A549 (cell line): ENCODE measurements around the gene TENT5C. TPM values are rescaled to one million over a fixed set of nuclear protein-coding genes. Genes with fewer than 3 reads are reported as not detected.

ENCODE experiments used
- ATAC-seq, 2 experiments: fragments of 200-7000 bp in 1 of 2; fragments of >200 bp in 1 of 2; cut with Nextera tagmentation in 1 of 2; cut with Tn5 transposase in 1 of 2; 3 replicates each; pipeline versions ENCODE4 v1.8.0 to v1.9.1; 2018 to 2020; ENCODE audit warnings: mild to moderate bottlenecking in 1 of 2, moderate library complexity in 1 of 2
- CTCF ChIA-PET: fragments of 300-600 bp; sonication (Branson Sonifier 250); formaldehyde crosslinking; extraction: SDS; loops from one replicate; lab custom pipeline; 2021; ENCODE audit warnings: antibody characterized with exemption, inconsistent platforms; lab: Yijun Ruan, JAX
- POLR2A ChIA-PET: fragments of 350-600 bp; formaldehyde crosslinking; extraction: SDS; loops from one replicate; lab custom pipeline; 2021; ENCODE audit warnings: antibody characterized with exemption, inconsistent platforms; lab: Yijun Ruan, JAX
- DNase-seq, 2 experiments: peaks; one replicate each; pipeline versions ENCODE4 v3.0.0 to v3.0.0-alpha.2; 2011 to 2016; ENCODE audit warnings: low read depth in 1 of 2, low spot score in 1 of 2
- FAIRE-seq: peaks from 2 replicates; lab custom pipeline; 2011; peaks lifted over from hg19 to GRCh38; lab: Jason Lieb, UNC
- H3K27ac ChIP-seq, 2 experiments: fragments of >200 bp; sonication (Bioruptor Twin); formaldehyde crosslinking; 3 replicates each; pipeline ENCODE4 v1.5.1; 2016 to 2017
- H3K4me1 ChIP-seq: fragments of >200 bp; sonication (Bioruptor Twin); formaldehyde crosslinking; 3 replicates; pipeline ENCODE4 v1.6.1; 2016
- H3K4me2 ChIP-seq: fragments of >200 bp; sonication (Bioruptor Twin); formaldehyde crosslinking; 3 replicates; pipeline ENCODE4 v1.6.1; 2016
- H3K4me3 ChIP-seq: fragments of >200 bp; sonication (Bioruptor Twin); formaldehyde crosslinking; 3 replicates; pipeline ENCODE4 v1.5.1; 2016
- H3K9me3 ChIP-seq: fragments of >200 bp; sonication (Bioruptor Twin); formaldehyde crosslinking; 3 replicates; pipeline ENCODE4 v1.6.1; 2016
- CBX8 ChIP-seq: fragments of 200-600 bp; sonication (generic); IDR thresholded peaks from 2 replicates; pipeline ENCODE4 v1.6.1; 2016
- CEBPB ChIP-seq, 2 experiments: fragments of >200 bp in 1 of 2; sonication (Bioruptor Twin) in 1 of 2; formaldehyde crosslinking in 1 of 2; IDR thresholded peaks; 2 replicates each; pipeline ENCODE4 v1.6.1; 2012 to 2016
- CTCF ChIP-seq: fragments of >200 bp; sonication (Bioruptor Twin); formaldehyde crosslinking; IDR thresholded peaks from 3 replicates; pipeline ENCODE4 v1.5.1; 2016
- E2F6 ChIP-seq: IDR thresholded peaks from 2 replicates; pipeline ENCODE4 v1.6.1; 2012; ENCODE audit warnings: low read depth, borderline replicate concordance
- EHF ChIP-seq: fragments of 250-450 bp; sonication (Bioruptor Pico); IDR thresholded peaks from 2 replicates; pipeline ENCODE4 v1.5.0; 2020; ENCODE audit warnings: mild to moderate bottlenecking
- ESRRA ChIP-seq: fragments of 150-350 bp; IDR thresholded peaks from 2 replicates; pipeline ENCODE4 v1.6.1; 2014; ENCODE audit warnings: mild to moderate bottlenecking, low read length, borderline replicate concordance
- FOSL2 ChIP-seq, 2 experiments: fragments of 450-650 bp in 1 of 2; fragments of >200 bp in 1 of 2; sonication (Bioruptor Twin) in 1 of 2; formaldehyde crosslinking; IDR thresholded peaks; 2 replicates each; pipeline versions ENCODE4 v1.5.0 to v1.6.1; 2016 to 2020; ENCODE audit warnings: mild to moderate bottlenecking in 1 of 2, moderate library complexity in 1 of 2
- GATA3 ChIP-seq: IDR thresholded peaks from 2 replicates; pipeline ENCODE4 v1.6.1; 2012; ENCODE audit warnings: borderline replicate concordance
- HDAC2 ChIP-seq: fragments of 200-600 bp; sonication (generic); IDR thresholded peaks from 2 replicates; pipeline ENCODE4 v1.6.1; 2016
- HES2 ChIP-seq: fragments of >200 bp; sonication (Bioruptor Twin); formaldehyde crosslinking; IDR thresholded peaks from 2 replicates; pipeline ENCODE4 v1.6.1; 2016
- HOXB13 ChIP-seq: fragments of 250-450 bp; sonication (Bioruptor Pico); IDR thresholded peaks from 2 replicates; pipeline ENCODE4 v1.5.0; 2020; ENCODE audit warnings: low read depth, mild to moderate bottlenecking, moderate library complexity
- JUNB ChIP-seq: fragments of >200 bp; sonication (Bioruptor Twin); formaldehyde crosslinking; IDR thresholded peaks from 2 replicates; pipeline ENCODE4 v1.6.1; 2016
- MAFK ChIP-seq: fragments of 450-650 bp; IDR thresholded peaks from 2 replicates; pipeline ENCODE4 v1.6.1; 2014; ENCODE audit not compliant: partially characterized antibody
- PHF8 ChIP-seq: fragments of 200-600 bp; sonication (generic); IDR thresholded peaks from 2 replicates; pipeline ENCODE4 v1.6.1; 2016; ENCODE audit warnings: low read depth, mild to moderate bottlenecking, antibody characterized with exemption, moderate library complexity, borderline replicate concordance
- RCOR1 ChIP-seq: fragments of 150-350 bp; IDR thresholded peaks from 2 replicates; pipeline ENCODE4 v1.6.1; 2014; ENCODE audit warnings: antibody characterized with exemption, low read length, low read depth
- REST ChIP-seq: fragments of 200-600 bp; sonication (generic); IDR thresholded peaks from 2 replicates; pipeline ENCODE4 v1.6.1; 2016; ENCODE audit warnings: antibody characterized with exemption, mild to moderate bottlenecking, moderate library complexity
- RNF2 ChIP-seq: fragments of 200-600 bp; sonication (generic); IDR thresholded peaks from 2 replicates; pipeline ENCODE4 v1.6.1; 2016; ENCODE audit warnings: low read depth, mild to moderate bottlenecking, antibody characterized with exemption, moderate library complexity, borderline replicate concordance
- ZNF302 ChIP-seq: fragments of 250-450 bp; sonication (Bioruptor Pico); IDR thresholded peaks from 2 replicates; pipeline ENCODE4 v1.9.0; 2021; ENCODE audit warnings: inconsistent platforms, mild to moderate bottlenecking, moderate library complexity
- WGBS: methylation state at CpG from one replicate; pipeline ENCODE4 v1.1.6; 2017; ENCODE audit errors: missing lambda C conversion rate; 5-methylcytosine and 5-hydroxymethylcytosine counted together
- polyA plus RNA-seq, 4 experiments: library from polyadenylated mRNA; depleted of rRNA in 3 of 4; stranded (reverse); fragments of >200 nt; fragmentation: RNase III in 1 of 4; extraction: RNeasy Plus Mini Kit Qiagen cat#74134 plus additional on column Dnase treatment in 1 of 4; gene quantifications; 2 replicates in 3 of 4; 3 replicates in 1 of 4; pipeline ENCODE4 v1.2.3, GENCODE V29; 2011 to 2017
- TF ChIP-seq, protein P1 (sequence below): fragments of 250-450 bp; sonication (Bioruptor Pico); IDR thresholded peaks from 2 replicates; pipeline ENCODE4 v1.5.0; 2020; ENCODE audit warnings: low read depth, mild to moderate bottlenecking, moderate library complexity
- TF ChIP-seq, protein P2 (sequence below): fragments of 450-650 bp; IDR thresholded peaks from 2 replicates; pipeline ENCODE4 v1.6.1; 2014; ENCODE audit warnings: antibody characterized with exemption

TENT5C gene
- polyA plus RNA-seq, 2 of the 4 experiments (the other 2 are of a cell fraction), result 0.14 to 0.17 TPM

DNA sequence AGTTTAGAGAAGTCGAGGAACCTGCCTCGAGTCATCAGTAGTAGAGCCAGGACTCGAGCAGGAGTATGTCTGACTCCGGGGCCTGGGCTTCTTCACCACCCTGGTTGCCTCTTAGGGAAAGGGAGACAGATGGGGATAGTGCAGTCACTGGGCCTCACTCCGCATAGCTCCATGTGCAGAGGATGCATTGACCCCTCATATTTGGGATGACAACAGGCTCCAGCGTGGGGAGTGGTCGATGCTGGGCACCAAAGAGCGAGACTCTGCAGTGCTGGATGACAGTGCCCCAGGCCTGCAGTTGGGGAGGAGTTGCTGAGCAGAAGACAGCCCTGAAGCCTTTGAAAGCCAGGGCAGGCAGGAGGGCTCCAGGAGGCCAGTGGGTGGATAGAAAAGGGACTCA lies 20.8 kb upstream of the TENT5C start (continued):
- TF ChIP-seq MAFK (no peak), CTCF (no peak), JUNB (no peak), RNF2 (no peak)
- TF ChIP-seq, protein P1, sequence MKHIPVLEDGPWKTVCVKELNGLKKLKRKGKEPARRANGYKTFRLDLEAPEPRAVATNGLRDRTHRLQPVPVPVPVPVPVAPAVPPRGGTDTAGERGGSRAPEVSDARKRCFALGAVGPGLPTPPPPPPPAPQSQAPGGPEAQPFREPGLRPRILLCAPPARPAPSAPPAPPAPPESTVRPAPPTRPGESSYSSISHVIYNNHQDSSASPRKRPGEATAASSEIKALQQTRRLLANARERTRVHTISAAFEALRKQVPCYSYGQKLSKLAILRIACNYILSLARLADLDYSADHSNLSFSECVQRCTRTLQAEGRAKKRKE, result no peak

DNA sequence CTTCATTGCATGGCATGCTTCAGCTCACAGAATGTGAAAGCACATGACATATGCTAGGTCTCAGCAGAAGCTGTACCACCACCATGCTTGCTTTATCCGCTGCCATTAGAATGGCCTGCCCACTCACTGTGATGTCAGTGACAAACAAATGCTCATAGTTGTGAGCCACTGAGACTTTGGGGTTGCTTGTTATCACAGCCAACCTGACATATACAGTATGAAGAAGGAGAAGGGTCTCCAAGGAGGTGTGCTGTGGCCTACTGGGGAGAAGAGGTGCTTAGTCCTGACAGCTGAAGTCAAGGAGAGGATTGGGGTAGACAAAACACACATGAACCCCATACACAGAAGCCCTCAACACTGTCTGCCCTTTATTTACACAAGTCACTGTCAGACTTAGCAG lies 19.5 kb upstream of the TENT5C start:
- no peaks in the 10 kb centered on the region for H3K4me1 ChIP-seq
- TF ChIP-seq JUNB (no peak), HOXB13 (CRISPR knock-in tag) (no peak), HDAC2 (no peak), RCOR1 (no peak), CBX8 (no peak), CEBPB (IDR thresholded peaks at IDR 0.05) (no peak), HES2 (no peak), ZNF302 (CRISPR knock-in tag) (no peak), ESRRA (no peak), FOSL2 (IDR thresholded peaks at IDR 0.05) (no peak), FOSL2 (CRISPR knock-in tag; IDR thresholded peaks at IDR 0.05) (no peak), E2F6 (no peak), GATA3 (no peak), EHF (CRISPR knock-in tag) (no peak), REST (no peak), RNF2 (no peak), PHF8 (no peak)
- TF ChIP-seq, protein P2, sequence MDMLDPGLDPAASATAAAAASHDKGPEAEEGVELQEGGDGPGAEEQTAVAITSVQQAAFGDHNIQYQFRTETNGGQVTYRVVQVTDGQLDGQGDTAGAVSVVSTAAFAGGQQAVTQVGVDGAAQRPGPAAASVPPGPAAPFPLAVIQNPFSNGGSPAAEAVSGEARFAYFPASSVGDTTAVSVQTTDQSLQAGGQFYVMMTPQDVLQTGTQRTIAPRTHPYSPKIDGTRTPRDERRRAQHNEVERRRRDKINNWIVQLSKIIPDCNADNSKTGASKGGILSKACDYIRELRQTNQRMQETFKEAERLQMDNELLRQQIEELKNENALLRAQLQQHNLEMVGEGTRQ, result no peak
- no peak overlapping the region for H3K4me2 ChIP-seq
- H3K27ac ChIP-seq, result no peak overlapping the region
- H3K9me3 ChIP-seq, result no peaks in the 10 kb centered on the region
- ChIA-PET POLR2A (no interaction called here), CTCF (no interaction called here)
- ATAC-seq (no peak), DNase-seq (no peak), FAIRE-seq (no peak)
- WGBS, result 100% methylated on average over 1 of the region's 1 CpG
- H3K4me3 ChIP-seq, result no peak overlapping the region
